Osteoblast (primary cell): ENCODE data around the gene OSR1. TPM values are rescaled to one million over a fixed set of nuclear protein-coding genes. Genes with fewer than 3 reads are reported as not detected.

Experiments used
- DNase-seq: peaks from one replicate; pipeline ENCODE4 v3.0.0; 2011; ENCODE audit warnings: low spot score, mixed read lengths; ENCODE audit not compliant: insufficient read length; ENCODE audit errors: missing footprints
- H2AFZ ChIP-seq: 2 replicates; pipeline ENCODE4 v1.6.0; 2011; ENCODE audit warnings: mild to moderate bottlenecking, low read length
- H3K27ac ChIP-seq: 2 replicates; pipeline ENCODE4 v1.5.1; 2011; ENCODE audit warnings: mild to moderate bottlenecking, low read depth, low read length, moderate library complexity
- H3K27me3 ChIP-seq: 2 replicates; pipeline ENCODE4 v1.6.0; 2012; ENCODE audit warnings: mild to moderate bottlenecking, control low read depth, inconsistent platforms, low read length, moderate library complexity; ENCODE audit not compliant: insufficient read depth
- H3K36me3 ChIP-seq: 2 replicates; pipeline ENCODE4 v1.5.1; 2011; ENCODE audit warnings: mild to moderate bottlenecking, low read length, control low read depth, moderate library complexity; ENCODE audit not compliant: insufficient read depth
- H3K4me1 ChIP-seq: 2 replicates; pipeline ENCODE4 v1.5.1; 2011; ENCODE audit warnings: mild to moderate bottlenecking, low read length, control low read depth, moderate library complexity; ENCODE audit not compliant: insufficient read depth
- H3K4me2 ChIP-seq: 2 replicates; pipeline ENCODE4 v1.6.0; 2011; ENCODE audit warnings: mild to moderate bottlenecking, low read length; ENCODE audit not compliant: insufficient read depth
- H3K4me3 ChIP-seq: fragments of 200-600 bp; sonication (generic); 3 replicates; pipeline ENCODE4 v1.5.1; 2012; ENCODE audit warnings: mild to moderate bottlenecking, low read length, inconsistent platforms; ENCODE audit not compliant: insufficient read depth
- H3K79me2 ChIP-seq: 2 replicates; pipeline ENCODE4 v1.6.0; 2012; ENCODE audit warnings: mild to moderate bottlenecking, low read length, control low read depth, inconsistent platforms; ENCODE audit not compliant: insufficient read depth
- H3K9me3 ChIP-seq: 2 replicates; pipeline ENCODE4 v1.5.1; 2011; ENCODE audit warnings: low read depth, low read length, control low read depth
- H4K20me1 ChIP-seq: 2 replicates; pipeline ENCODE4 v1.6.0; 2012; ENCODE audit warnings: mild to moderate bottlenecking, low read length, control low read depth; ENCODE audit not compliant: insufficient read depth
- total RNA-seq: library from RNA; depleted of rRNA; stranded (reverse); fragments of >200 nt; gene quantifications from 2 replicates; pipeline ENCODE4 v1.2.3, GENCODE V29; 2012
- TF ChIP-seq, protein P1 (sequence below): IDR thresholded peaks from 2 replicates; pipeline ENCODE4 v1.5.1; 2011; ENCODE audit warnings: mild to moderate bottlenecking, low read depth, low read length, moderate library complexity; ENCODE audit errors: extremely low read depth

Gene OSR1
- total RNA-seq, 1 donor, result 15.2 TPM

- Histone ChIP-seq H3K4me3 (peak overlapping the region; percentile 96), H3K36me3 (peaks cover 12% of the 10 kb centered on the region), H3K9me3 (no peaks in the 10 kb centered on the region), H4K20me1 (no peaks in the 10 kb centered on the region), H3K27ac (peak overlapping the region; percentile 98), H3K27me3 (no peaks in the 10 kb centered on the region), H3K4me2 (peak overlapping the region; percentile 89), H3K4me1 (peaks cover 10% of the 10 kb centered on the region), H3K79me2 (peaks cover 20% of the 10 kb centered on the region), H2AFZ (peak overlapping the region; percentile 97)
- TF ChIP-seq, protein P1, sequence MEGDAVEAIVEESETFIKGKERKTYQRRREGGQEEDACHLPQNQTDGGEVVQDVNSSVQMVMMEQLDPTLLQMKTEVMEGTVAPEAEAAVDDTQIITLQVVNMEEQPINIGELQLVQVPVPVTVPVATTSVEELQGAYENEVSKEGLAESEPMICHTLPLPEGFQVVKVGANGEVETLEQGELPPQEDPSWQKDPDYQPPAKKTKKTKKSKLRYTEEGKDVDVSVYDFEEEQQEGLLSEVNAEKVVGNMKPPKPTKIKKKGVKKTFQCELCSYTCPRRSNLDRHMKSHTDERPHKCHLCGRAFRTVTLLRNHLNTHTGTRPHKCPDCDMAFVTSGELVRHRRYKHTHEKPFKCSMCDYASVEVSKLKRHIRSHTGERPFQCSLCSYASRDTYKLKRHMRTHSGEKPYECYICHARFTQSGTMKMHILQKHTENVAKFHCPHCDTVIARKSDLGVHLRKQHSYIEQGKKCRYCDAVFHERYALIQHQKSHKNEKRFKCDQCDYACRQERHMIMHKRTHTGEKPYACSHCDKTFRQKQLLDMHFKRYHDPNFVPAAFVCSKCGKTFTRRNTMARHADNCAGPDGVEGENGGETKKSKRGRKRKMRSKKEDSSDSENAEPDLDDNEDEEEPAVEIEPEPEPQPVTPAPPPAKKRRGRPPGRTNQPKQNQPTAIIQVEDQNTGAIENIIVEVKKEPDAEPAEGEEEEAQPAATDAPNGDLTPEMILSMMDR, result no peak
- peak; percentile 100 for DNase-seq
Observed at GRCh38 chr2:19347619-19348562, 10.5 kb downstream of the OSR1 start.

- Histone ChIP-seq H3K9me3 (no peaks in the 10 kb centered on the region), H2AFZ (peak overlapping the region; percentile 97), H3K4me1 (peaks cover 10% of the 10 kb centered on the region), H4K20me1 (no peaks in the 10 kb centered on the region), H3K4me3 (peak overlapping the region; percentile 96), H3K4me2 (peak overlapping the region; percentile 89), H3K79me2 (peaks cover 20% of the 10 kb centered on the region), H3K36me3 (peaks cover 4% of the 10 kb centered on the region), H3K27ac (peak overlapping the region; percentile 98), H3K27me3 (no peaks in the 10 kb centered on the region)
- TF ChIP-seq, protein P1, result no peak
- DNase-seq, result peak; percentile 90
Observed at GRCh38 chr2:19346983-19347618, 11.3 kb downstream of the OSR1 start.

- TF ChIP-seq, protein P1, result no peak
- H3K4me1 ChIP-seq, result no peaks in the 10 kb centered on the region
- H3K36me3 ChIP-seq, result peaks cover 10% of the 10 kb centered on the region
Observed at GRCh38 chr2:19337742-19338141, 20.7 kb downstream of the OSR1 start.

GRCh38 chr2:19337202-19337601 lies 21.2 kb downstream of the OSR1 start:
- Histone ChIP-seq H3K27ac (no peak overlapping the region), H3K4me1 (no peaks in the 10 kb centered on the region), H3K9me3 (no peaks in the 10 kb centered on the region), H3K4me2 (no peak overlapping the region), H3K36me3 (peaks cover 10% of the 10 kb centered on the region), H3K27me3 (no peaks in the 10 kb centered on the region), H3K79me2 (no peaks in the 10 kb centered on the region), H2AFZ (no peak overlapping the region), H4K20me1 (no peaks in the 10 kb centered on the region), H3K4me3 (no peak overlapping the region)
- TF ChIP-seq, protein P1, result no peak
- no peak for DNase-seq

More at GRCh38 chr2:19337742-19338141, 20.7 kb downstream of the OSR1 start:
- Histone ChIP-seq H3K79me2 (no peaks in the 10 kb centered on the region), H2AFZ (no peak overlapping the region), H3K4me3 (no peak overlapping the region), H3K9me3 (no peaks in the 10 kb centered on the region), H3K4me2 (no peak overlapping the region), H3K27me3 (no peaks in the 10 kb centered on the region), H4K20me1 (no peaks in the 10 kb centered on the region), H3K27ac (no peak overlapping the region)
- DNase-seq, result no peak
